Suppressor macrophage treated with lipopolysaccharide for 1 hour (primary cell): Measurements from ENCODE around the gene IRS1.

ENCODE experiments used
- DNase-seq, 3 donors: peaks; one replicate each; pipeline ENCODE4 v3.0.0-alpha.2; 2020 to 2022

The IRS1 gene

DNA sequence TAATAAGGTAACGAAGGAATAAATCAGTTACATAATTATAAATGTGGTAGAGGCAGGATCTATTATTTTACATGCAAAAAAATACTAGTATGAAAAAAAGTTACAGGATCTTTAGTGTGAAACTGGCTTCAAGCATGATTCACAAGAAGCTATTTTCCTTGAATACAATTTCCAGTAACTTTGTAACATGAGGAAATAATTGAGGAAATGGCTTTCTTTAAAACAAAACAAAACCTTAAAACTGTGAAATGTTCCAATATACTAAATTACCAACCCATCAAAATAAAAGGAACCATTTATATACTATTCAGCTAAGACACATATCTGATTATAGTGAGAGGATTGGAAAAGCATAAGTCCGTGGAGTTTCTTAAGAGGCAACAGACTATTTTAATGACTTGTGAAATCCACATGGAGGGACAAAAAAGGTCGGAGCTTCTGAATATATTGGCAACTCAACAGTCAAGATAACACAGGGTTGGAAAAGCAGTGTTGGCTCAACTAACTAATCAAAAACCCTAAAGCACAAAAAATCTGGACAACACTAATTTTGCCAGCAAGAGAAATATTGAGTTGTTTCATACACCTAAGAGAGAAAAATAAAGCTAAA is 10.6 kb downstream of the IRS1 start:
- no peak for DNase-seq

DNA sequence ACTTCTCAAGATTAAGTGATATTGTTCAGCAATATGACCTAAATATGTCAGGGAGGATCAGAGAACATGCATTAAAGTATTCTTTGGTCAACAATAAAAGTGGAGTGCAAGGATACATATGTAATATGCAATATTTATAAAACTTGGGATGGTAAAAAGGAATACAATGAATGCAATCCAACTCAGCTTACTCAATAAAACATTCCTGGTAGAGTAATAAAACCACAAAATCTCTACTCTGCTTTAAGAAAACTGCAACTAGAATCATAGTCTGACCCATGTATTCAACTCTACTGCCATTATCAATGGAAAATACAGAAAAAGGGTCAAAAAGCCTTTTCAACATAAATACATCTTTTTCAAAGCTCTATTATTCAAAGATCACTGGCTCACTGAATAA is 11.6 kb downstream of the IRS1 start:
- no peak for DNase-seq

GRCh38 chr2:226783885-226784284 is 15.7 kb downstream of the IRS1 start:
- DNase-seq, result no peak

GRCh38 chr2:226782092-226782713 is 17.4 kb downstream of the IRS1 start:
- no peak for DNase-seq

GRCh38 chr2:226780431-226780830 is 19.2 kb downstream of the IRS1 start:
- no peak for DNase-seq

DNA sequence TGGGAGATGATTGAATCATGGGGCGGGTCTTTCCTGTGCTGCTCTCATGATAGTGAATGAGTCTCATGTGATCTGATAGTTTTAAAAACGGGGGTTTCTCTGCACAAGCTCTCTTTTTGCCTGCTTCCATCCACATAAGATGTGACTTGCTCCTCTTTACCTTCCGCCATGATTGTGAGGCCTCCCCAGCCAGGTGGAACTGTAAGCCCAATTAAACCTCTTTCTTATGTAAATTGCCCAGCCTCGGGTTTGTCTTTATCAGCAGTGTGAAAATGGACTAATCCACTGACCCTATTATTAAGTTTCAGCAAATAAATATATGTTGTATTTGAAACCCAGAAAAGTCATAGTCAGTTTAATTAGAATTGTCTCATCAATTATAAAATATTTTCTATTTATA is 22.0 kb downstream of the IRS1 start:
- no peak for DNase-seq

DNA sequence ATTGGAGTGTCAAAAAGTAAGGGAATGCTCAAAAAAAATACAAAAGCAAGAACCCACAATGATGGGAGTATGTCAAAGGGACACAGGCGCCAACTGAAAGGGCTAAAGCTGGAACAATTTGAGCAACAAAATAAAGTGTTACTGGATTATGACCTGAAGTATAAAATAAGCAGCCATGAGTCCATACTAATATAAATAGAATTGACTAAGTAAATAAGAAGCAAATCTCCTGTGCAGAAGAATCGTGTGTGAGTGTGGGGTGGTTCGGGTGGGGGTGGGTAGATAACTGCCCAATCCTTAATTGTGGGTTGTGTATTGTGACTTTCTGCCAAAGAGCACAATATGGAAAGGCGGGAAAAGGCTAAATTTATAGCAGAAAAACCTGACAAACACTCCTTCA is 23.5 kb downstream of the IRS1 start:
- no peak for DNase-seq

GRCh38 chr2:226775032-226775509 is 24.5 kb downstream of the IRS1 start:
- no peak for DNase-seq

- no peak for DNase-seq
Observed at GRCh38 chr2:226773291-226773690, 26.3 kb downstream of the IRS1 start.

DNA sequence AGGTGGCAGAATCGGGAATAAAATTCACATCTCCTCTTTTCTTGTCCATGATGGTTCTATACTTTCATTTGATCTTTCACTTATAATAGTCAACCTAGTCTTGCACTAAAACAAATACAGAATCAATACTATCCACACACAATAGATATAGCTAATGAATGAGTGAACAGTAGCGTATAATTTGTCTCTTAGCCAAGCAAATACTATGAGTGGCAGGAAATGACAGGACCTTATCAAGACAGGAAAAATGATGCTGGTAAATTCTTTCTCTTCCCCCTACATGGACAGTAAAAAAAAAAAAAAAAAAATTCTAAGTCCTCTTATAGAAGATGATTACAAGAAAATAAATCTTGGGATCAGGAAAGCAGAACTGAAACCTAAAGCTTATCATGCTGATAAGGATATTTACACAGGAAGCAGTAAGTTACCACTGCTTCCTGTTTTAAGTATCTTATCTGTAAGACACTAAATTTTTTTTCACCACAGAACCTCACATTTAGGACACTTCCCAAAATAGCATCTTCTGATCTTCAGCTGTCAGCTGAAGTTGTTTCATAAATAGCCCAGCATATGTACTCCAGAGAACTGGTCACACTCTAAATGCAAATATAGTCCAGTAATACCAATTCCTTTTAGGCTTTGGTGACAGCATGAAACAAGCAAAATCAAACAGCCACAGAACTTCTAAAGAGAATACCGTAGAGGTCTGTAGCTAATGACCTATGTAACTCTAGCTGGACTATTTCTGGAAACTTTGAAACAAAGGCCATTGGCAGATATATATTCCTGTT is 27.0 kb downstream of the IRS1 start:
- DNase-seq, result peak; percentile 6 to 53 (median 30)

DNA sequence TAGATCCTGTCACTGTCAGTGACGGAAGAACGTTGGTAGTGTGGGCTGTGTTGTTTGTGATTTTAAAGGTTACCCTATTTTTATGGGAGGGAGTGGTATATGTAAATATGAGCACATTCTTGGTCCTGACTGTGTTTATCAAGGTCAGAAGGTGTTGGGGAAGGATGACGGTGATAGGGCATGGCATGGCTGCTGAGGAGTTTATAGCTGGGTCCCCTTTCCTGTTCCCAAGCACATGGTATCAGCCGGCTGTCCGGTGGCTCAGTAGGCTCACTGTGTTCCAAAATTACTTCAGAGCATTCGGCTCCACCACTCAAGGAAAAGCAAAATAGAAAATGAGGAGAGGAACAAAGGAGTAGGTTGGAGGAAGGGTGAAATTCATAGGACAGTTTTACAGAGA is 28.6 kb downstream of the IRS1 start:
- no peak for DNase-seq

GRCh38 chr2:226767056-226767813 is 32.4 kb downstream of the IRS1 start:
- no peak for DNase-seq

GRCh38 chr2:226766352-226767055 is 33.1 kb downstream of the IRS1 start:
- DNase-seq, result no peak

GRCh38 chr2:226763320-226763719 is 36.3 kb downstream of the IRS1 start:
- no peak for DNase-seq

DNA sequence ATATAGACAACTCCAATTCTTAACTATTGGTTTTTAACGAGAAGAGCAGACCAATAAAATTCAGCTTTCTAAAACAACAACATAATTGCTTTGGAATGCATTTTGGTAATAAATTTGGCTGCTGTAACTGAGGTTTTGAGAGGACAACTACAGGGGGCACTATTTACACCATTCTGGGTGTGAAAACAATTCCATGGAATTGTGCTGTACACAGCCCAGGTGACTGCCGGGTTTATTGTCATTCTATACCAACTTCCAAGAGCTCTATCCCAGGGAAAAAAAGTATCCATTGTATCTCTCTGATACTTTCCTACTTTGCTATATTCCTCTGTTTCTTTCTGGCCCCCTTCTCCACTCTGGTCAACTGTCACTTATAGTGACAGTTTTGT is 38.4 kb downstream of the IRS1 start:
- DNase-seq, result no peak

DNA sequence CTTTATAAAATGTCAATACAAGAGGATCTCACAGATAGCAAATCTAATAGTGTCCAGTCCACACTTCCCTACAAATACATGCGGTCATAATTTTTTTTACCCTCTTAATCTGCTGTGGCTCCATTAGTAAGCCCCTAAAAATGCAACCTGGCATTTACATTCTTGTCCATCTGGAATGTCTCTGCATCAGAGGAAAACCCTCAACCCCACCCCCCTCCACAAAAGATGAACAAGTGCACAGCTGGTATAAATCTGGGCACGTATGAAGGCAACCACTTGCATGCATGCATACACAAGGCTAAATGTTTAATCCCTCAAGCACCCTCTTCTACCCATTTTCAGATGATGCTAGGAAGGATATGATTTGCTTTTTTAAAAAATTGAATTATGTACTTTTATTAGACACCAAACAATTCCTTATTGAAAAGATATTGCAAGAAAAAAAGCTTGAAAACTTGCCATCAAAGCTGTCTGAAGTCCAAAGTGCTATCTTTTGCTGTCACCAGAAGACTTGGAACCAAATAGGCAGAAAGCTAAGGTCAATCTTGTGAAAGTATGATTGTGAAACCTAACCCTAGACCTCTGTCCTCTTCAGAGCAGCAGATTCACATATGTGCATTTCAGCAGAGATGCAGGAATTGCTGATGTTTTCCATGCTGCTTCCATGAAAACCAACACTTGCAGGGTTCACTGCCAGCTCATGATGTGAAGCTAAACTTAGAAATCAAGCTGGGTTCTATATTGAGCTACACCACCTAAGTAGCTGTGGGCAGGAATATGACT is 39.0 kb downstream of the IRS1 start:
- no peak for DNase-seq

DNA sequence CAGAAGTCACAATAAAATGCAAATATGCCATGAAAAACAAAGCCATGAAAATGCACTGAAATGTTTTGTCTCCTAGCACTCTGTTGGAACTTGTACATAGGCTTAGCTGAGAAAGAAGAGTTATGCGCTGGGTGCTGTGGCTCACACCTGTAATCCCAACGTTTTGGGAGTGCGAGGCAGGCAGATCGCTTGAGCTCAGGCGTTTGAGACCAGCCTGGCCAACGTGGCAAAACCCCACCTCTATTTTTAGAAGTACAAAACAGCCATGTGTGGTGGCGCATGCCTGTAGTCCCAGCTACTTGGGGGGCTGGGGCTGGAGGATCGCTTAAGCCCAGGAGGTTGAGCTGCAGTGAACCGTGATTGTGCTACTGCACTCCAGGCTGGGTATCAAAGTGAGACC is 39.9 kb downstream of the IRS1 start:
- no peak for DNase-seq

GRCh38 chr2:226758921-226759640 is 40.5 kb downstream of the IRS1 start:
- no peak for DNase-seq

DNA sequence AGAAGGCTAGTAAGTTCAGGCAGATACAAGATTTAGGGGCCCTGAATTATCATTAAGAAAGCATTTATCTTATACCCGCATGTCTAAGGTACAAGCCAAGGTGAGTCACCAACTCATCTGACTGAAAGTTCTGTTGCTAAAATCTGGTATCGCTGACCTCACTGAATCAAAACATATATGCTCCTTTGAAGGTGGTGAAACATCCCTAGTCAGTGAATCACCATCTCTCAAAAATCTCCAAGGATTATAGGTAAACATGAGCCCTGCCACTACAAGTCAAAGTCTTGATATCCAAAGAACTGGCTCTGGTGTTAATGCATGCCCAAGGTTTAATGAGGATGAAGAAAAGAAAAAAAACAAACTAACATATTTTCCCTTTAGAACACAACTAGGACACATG is 43.5 kb downstream of the IRS1 start:
- no peak for DNase-seq

DNA sequence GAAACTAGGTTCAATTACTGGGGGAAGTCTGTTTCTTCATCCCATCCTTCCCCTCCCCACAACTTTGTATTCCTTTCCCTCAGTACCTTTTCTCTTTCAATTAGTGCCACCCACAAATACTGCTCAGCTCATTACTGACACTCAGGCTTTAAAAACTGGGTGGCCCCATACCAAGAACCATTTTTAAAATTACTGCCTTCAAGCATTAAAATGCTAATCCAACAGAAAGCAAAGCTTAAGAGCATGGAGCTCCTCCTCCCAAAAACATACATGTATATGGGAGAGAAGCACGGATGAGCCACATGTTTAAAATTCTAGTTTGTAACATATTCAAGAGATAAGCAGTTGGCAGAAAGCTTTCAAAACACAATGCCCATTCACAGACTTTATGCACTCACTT is 44.0 kb downstream of the IRS1 start:
- DNase-seq, result no peak
